SU-DHL-6 (cell line): Measurements from ENCODE around the gene HSD17B14.

Experiments used
- H2AFZ ChIP-seq: fragments of 200-600 bp; sonication (generic); 2 replicates; pipeline ENCODE4 v1.6.1; 2014; ENCODE audit warnings: low read depth, mild to moderate bottlenecking, moderate library complexity, mixed read lengths, antibody characterized with exemption, low read length; ENCODE audit not compliant: severe bottlenecking
- H3F3A ChIP-seq: fragments of 200-600 bp; shearing (Covaris generic); 2 replicates; pipeline ENCODE4 v1.6.0; 2016; ENCODE audit warnings: antibody characterized with exemption, mild to moderate bottlenecking; ENCODE audit not compliant: insufficient read depth
- H3K27ac ChIP-seq: fragments of 200-600 bp; sonication (generic); 2 replicates; pipeline ENCODE4 v1.5.1; 2016; ENCODE audit warnings: low read depth, mild to moderate bottlenecking, low read length, moderate library complexity, mixed read lengths
- H3K27me3 ChIP-seq: fragments of 200-600 bp; sonication (generic), shearing (Covaris generic); 2 replicates; pipeline ENCODE4 v1.6.0; 2014; ENCODE audit warnings: mild to moderate bottlenecking, low read length
- H3K36me3 ChIP-seq: fragments of 200-600 bp; sonication (generic); 2 replicates; pipeline ENCODE4 v1.6.1; 2014; ENCODE audit warnings: mild to moderate bottlenecking, low read length, mixed read lengths
- H3K4me2 ChIP-seq: fragments of 300-600, 200-600 bp; shearing (Covaris generic), sonication (generic); 2 replicates; pipeline ENCODE4 v1.6.0; 2014; ENCODE audit warnings: low read length, low read depth, mild to moderate bottlenecking; ENCODE audit not compliant: poor library complexity, severe bottlenecking
- H3K4me3 ChIP-seq: fragments of 200-600 bp; sonication (generic); 2 replicates; pipeline ENCODE4 v1.5.1; 2014; ENCODE audit warnings: antibody characterized with exemption, low read length, mild to moderate bottlenecking, mixed read lengths; ENCODE audit not compliant: insufficient read depth, poor library complexity, severe bottlenecking
- H3K79me2 ChIP-seq: fragments of 200-600 bp; sonication (generic); 2 replicates; pipeline ENCODE4 v1.6.1; 2014; ENCODE audit warnings: mild to moderate bottlenecking, low read length, moderate library complexity; ENCODE audit not compliant: insufficient read depth
- H3K9ac ChIP-seq: fragments of 200-600 bp; sonication (generic); 2 replicates; pipeline ENCODE4 v1.7.0; 2014; ENCODE audit warnings: mild to moderate bottlenecking, low read length
- H3K9me2 ChIP-seq: fragments of 200-600 bp; sonication (generic); replicated peaks from 2 replicates; pipeline ENCODE4 v1.6.1; 2014; ENCODE audit warnings: low read length; ENCODE audit not compliant: insufficient read depth
- H3K9me3 ChIP-seq: fragments of 200-600 bp; sonication (generic); 2 replicates; pipeline ENCODE4 v1.6.1; 2014; ENCODE audit warnings: low read length, mixed read lengths; ENCODE audit not compliant: insufficient read depth
- H4K20me1 ChIP-seq: fragments of 200-600 bp; sonication (generic); 2 replicates; pipeline ENCODE4 v1.6.1; 2014; ENCODE audit warnings: low read depth, mild to moderate bottlenecking, antibody characterized with exemption, low read length, moderate library complexity, mixed read lengths
- CTCF ChIP-seq: fragments of 200-600 bp; sonication (generic); IDR thresholded peaks from one replicate; pipeline ENCODE4 v1.5.1; 2017; ENCODE audit warnings: antibody characterized with exemption, mild to moderate bottlenecking, low read length, moderate library complexity; ENCODE audit not compliant: insufficient read depth, poor library complexity, severe bottlenecking
- EZH2phosphoT487 ChIP-seq: fragments of 200-600 bp; sonication (generic), shearing (Covaris generic); conservative IDR thresholded peaks from 2 replicates; pipeline ENCODE4 v1.6.1; 2018; ENCODE audit warnings: mild to moderate bottlenecking, antibody characterized with exemption, low read length, moderate library complexity, mixed read lengths

Gene HSD17B14

GRCh38 chr19:48819366-48819816 is 16.9 kb downstream of the HSD17B14 start:
- Histone ChIP-seq H3K9me2 (no peaks in the 10 kb centered on the region), H3K36me3 (no peaks in the 10 kb centered on the region), H3K9ac (no peak overlapping the region), H3K9me3 (no peaks in the 10 kb centered on the region), H3K4me3 (no peak overlapping the region), H3K27me3 (no peaks in the 10 kb centered on the region), H3K27ac (no peak overlapping the region), H3K79me2 (no peaks in the 10 kb centered on the region), H2AFZ (no peak overlapping the region), H4K20me1 (no peaks in the 10 kb centered on the region), H3F3A (no peaks in the 10 kb centered on the region), H3K4me2 (no peak overlapping the region)
- TF ChIP-seq EZH2phosphoT487: no peak
- TF ChIP-seq CTCF: no peak

GRCh38 chr19:48818234-48818820 is 18.0 kb downstream of the HSD17B14 start:
- Histone ChIP-seq H3K9ac (no peak overlapping the region), H3K27me3 (no peaks in the 10 kb centered on the region), H3K27ac (no peak overlapping the region), H2AFZ (no peak overlapping the region), H3K4me2 (no peak overlapping the region), H3K79me2 (no peaks in the 10 kb centered on the region), H4K20me1 (no peaks in the 10 kb centered on the region), H3K9me3 (no peaks in the 10 kb centered on the region), H3F3A (no peaks in the 10 kb centered on the region), H3K4me3 (no peak overlapping the region), H3K9me2 (no peaks in the 10 kb centered on the region), H3K36me3 (no peaks in the 10 kb centered on the region)
- no peak for TF ChIP-seq CTCF
- no peak for TF ChIP-seq EZH2phosphoT487

- H3F3A ChIP-seq: peaks cover 1% of the 10 kb centered on the region
- H3K36me3 ChIP-seq: no peaks in the 10 kb centered on the region
- H2AFZ ChIP-seq: no peak overlapping the region
- H3K4me3 ChIP-seq: no peak overlapping the region
- no peaks in the 10 kb centered on the region for H3K79me2 ChIP-seq
- H3K9ac ChIP-seq: no peak overlapping the region
- no peak for TF ChIP-seq EZH2phosphoT487
- no peak for TF ChIP-seq CTCF
- H3K9me3 ChIP-seq: no peaks in the 10 kb centered on the region
- H3K9me2 ChIP-seq: no peaks in the 10 kb centered on the region
- H3K27ac ChIP-seq: no peak overlapping the region
- no peak overlapping the region for H3K4me2 ChIP-seq
- no peaks in the 10 kb centered on the region for H3K27me3 ChIP-seq
- H4K20me1 ChIP-seq: no peaks in the 10 kb centered on the region
Observed at GRCh38 chr19:48817585-48818124, 18.6 kb downstream of the HSD17B14 start.
